Upper lobe of left lung (tissue), 6 donors: Measurements from ENCODE around the gene SPAST. TPM values are rescaled to one million over a fixed set of nuclear protein-coding genes. Genes with fewer than 3 reads are reported as not detected.
"Not testable (repeated sequence)": the region's sequence is repeated elsewhere in the genome, so short reads cannot be mapped to it uniquely, and the experiment has no call there.

Experiments
- ATAC-seq, 2 donors: fragments of 200-7000 bp; cut with Tn5 transposase; one replicate each; pipeline ENCODE4 v1.9.1; 2022; ENCODE audit warnings: mild to moderate bottlenecking in 2 of 2, moderate library complexity in 2 of 2; ENCODE audit not compliant: low FRiP score in 2 of 2
- DNase-seq, 2 donors: peaks; one replicate each; pipeline ENCODE4 v3.0.0-alpha.2; 2019 to 2020
- H3K27ac ChIP-seq, 4 donors: fragments of 200-600 bp; sonication (generic); one replicate each; pipeline ENCODE4 v1.5.1; 2016 to 2019
- H3K27me3 ChIP-seq, 4 donors: fragments of 200-600 bp; sonication (generic); one replicate each; pipeline ENCODE4 v1.5.1; 2017 to 2019
- H3K36me3 ChIP-seq, 4 donors: fragments of 200-600 bp; sonication (generic); one replicate each; pipeline ENCODE4 v1.5.1; 2016 to 2019
- H3K4me1 ChIP-seq, 4 donors: fragments of 200-600 bp; sonication (generic); one replicate each; pipeline ENCODE4 v1.5.1; 2018 to 2019
- H3K4me3 ChIP-seq, 4 donors: fragments of 200-600 bp; sonication (generic); one replicate each; pipeline ENCODE4 v1.5.1; 2017 to 2019; ENCODE audit warnings: mild to moderate bottlenecking in 2 of 4, moderate library complexity in 1 of 4
- H3K9me3 ChIP-seq, 4 donors: fragments of 200-600 bp; sonication (generic); one replicate each; pipeline ENCODE4 v1.5.1; 2018 to 2019
- CTCF ChIP-seq, 6 experiments: fragments of 450-650 bp in 4 of 6; fragments of 200-600 bp in 2 of 6; sonication (generic) in 2 of 6; IDR thresholded peaks; one replicate each; pipeline ENCODE4 v1.5.1; 2016 to 2019; ENCODE audit warnings: antibody characterized with exemption in 6 of 6
- EP300 ChIP-seq, 4 donors: sonication (generic); formaldehyde crosslinking; IDR thresholded peaks; one replicate each; pipeline ENCODE4 v1.5.1; 2017; ENCODE audit warnings: antibody characterized with exemption in 4 of 4, control low read depth in 2 of 4
- POLR2A ChIP-seq, 4 donors: fragments of 450-650 bp; IDR thresholded peaks; one replicate each; pipeline ENCODE4 v1.5.1; 2016 to 2017; ENCODE audit warnings: antibody characterized with exemption in 4 of 4, mild to moderate bottlenecking in 2 of 4
- POLR2AphosphoS5 ChIP-seq, 2 donors: sonication (generic); formaldehyde crosslinking; IDR thresholded peaks; one replicate each; pipeline ENCODE4 v1.5.1; 2017; ENCODE audit warnings: antibody characterized with exemption in 2 of 2
- WGBS, 2 donors: methylation state at CpG; one replicate each; pipeline ENCODE4 v1.1.5; 2017 to 2018; 5-methylcytosine and 5-hydroxymethylcytosine counted together
- total RNA-seq, 6 donors: library from RNA; depleted of rRNA in 4 of 6; stranded (reverse); fragments of >200 nt in 4 of 6; gene quantifications; one replicate each; pipeline versions ENCODE4 v1.1.0 to v1.2.1, GENCODE V29; 2016 to 2021
- donor health status: DM: no; HTN: no; CAD: no; lungs with moderate emphysema.
- donor health status: DM: no; HTN: yes; CAD: no; lungs with severe emphysema.

Gene SPAST
- total RNA-seq, 6 donors from 2014 or later, result 9.9 to 28.3 (median 14.8) TPM

- no peak for TF ChIP-seq EP300 (IDR thresholded peaks at IDR 0.05)
- no peak for TF ChIP-seq POLR2A (IDR thresholded peaks at IDR 0.05)
- no peak for TF ChIP-seq POLR2AphosphoS5 (IDR thresholded peaks at IDR 0.05)
- TF ChIP-seq CTCF (IDR thresholded peaks at IDR 0.05), result no peak
- H3K4me3 ChIP-seq, result no peak overlapping the region
- H3K36me3 ChIP-seq, result peaks cover 3 to 59% (median 21%) of the 10 kb centered on the region in 4 donors
- no peaks in the 10 kb centered on the region for H3K27me3 ChIP-seq
- no peaks in the 10 kb centered on the region for H3K4me1 ChIP-seq
- ATAC-seq (no peak), DNase-seq (no peak)
- no peak overlapping the region for H3K27ac ChIP-seq
- H3K9me3 ChIP-seq, result no peaks in the 10 kb centered on the region
- 100% methylated on average over 1 of the region's 1 CpG for WGBS, 2 donors
Observed at GRCh38 chr2:32200814-32201213, 137.5 kb downstream of the SPAST start.

DNA sequence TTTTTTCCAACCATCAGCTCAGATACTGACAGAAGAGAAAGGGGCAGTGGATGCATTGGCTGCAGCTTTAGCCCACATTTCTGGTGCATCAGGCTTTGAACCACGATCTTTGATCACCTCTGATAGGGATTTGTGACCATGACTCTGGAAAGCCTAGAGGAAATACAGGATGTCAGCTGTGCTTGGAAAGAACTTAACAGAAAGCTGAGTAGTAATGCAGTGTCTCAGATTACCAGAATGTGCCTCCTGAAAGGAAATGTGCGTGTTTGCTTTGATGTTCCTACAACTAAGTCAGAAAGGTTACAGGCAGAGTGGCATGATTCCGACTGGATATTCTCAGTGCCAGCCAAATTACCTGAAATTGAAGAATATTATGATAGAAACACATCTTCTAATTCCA is 140.1 kb downstream of the SPAST start:
- not testable (repeated sequence) for H3K4me1 ChIP-seq, H3K4me3 ChIP-seq, DNase-seq, H3K27me3 ChIP-seq, H3K9me3 ChIP-seq, H3K27ac ChIP-seq, ATAC-seq
- H3K36me3 ChIP-seq, result peaks cover 0 to 56% (median 19%) of the 10 kb centered on the region in 4 donors
- 96% methylated on average over 3 of the region's 3 CpGs for WGBS, 2 donors

Other genes with a start within 250 kb of the SPAST start
- gene MEMO1, start 52.5 kb upstream of the SPAST start, total RNA-seq, result 10 to 100 TPM; 12.7 to 32.3 (median 23.6) TPM
- 10 to 100 TPM; 10.1 to 92.8 (median 51.7) TPM for gene DPY30, start 23.8 kb upstream of the SPAST start, total RNA-seq
- gene SLC30A6, start 102.3 kb downstream of the SPAST start, total RNA-seq, result 10 to 100 TPM in 5 of 6 donors, 1 to 10 TPM in 1; 3.6 to 30.4 (median 18.7) TPM
- 10 to 100 TPM in 3 of 6 donors, 1 to 10 TPM in 3; 6.3 to 22.4 (median 10.6) TPM for gene NLRC4, start 201.3 kb downstream of the SPAST start, total RNA-seq
- 10 to 100 TPM; 13.1 to 46.5 (median 18.9) TPM for gene YIPF4, start 214.3 kb downstream of the SPAST start, total RNA-seq